H1 (cell line): ENCODE measurements around the gene KDM8. TPM values are rescaled to one million over a fixed set of nuclear protein-coding genes. Genes with fewer than 3 reads are reported as not detected.

Experiments
- CTCF ChIA-PET: fragments of 300-600 bp; sonication (Branson Sonifier 250); formaldehyde crosslinking; loops from one replicate; lab custom pipeline; 2021; ENCODE audit not compliant: partially characterized antibody; lab: Charles Lee
- POLR2A ChIA-PET: fragments of 300-600 bp; sonication (Branson Sonifier 250); formaldehyde crosslinking; loops from one replicate; lab custom pipeline; 2021; ENCODE audit warnings: inconsistent platforms; ENCODE audit not compliant: partially characterized antibody; lab: Charles Lee
- DNase-seq, 2 experiments: peaks; one replicate each; pipeline versions ENCODE4 v3.0.0 to v3.0.0-alpha.2; 2010 to 2022; ENCODE audit warnings: low spot score in 2 of 2, low read depth in 1 of 2, mixed read lengths in 1 of 2
- FAIRE-seq: peaks from 2 replicates; lab custom pipeline; 2011; peaks lifted over from hg19 to GRCh38; lab: Jason Lieb, UNC
- H2AFZ ChIP-seq: 2 replicates; pipeline ENCODE4 v1.8.1; 2012; ENCODE audit warnings: low read length, inconsistent platforms
- H2AK5ac ChIP-seq: 2 replicates; pipeline ENCODE4 v1.6.1; 2013; ENCODE audit warnings: low read depth, low read length
- H2BK120ac ChIP-seq: replicated peaks from 2 replicates; pipeline ENCODE3; 2013; ENCODE audit warnings: low read depth, low read length, inconsistent platforms
- H2BK12ac ChIP-seq: 2 replicates; pipeline ENCODE4 v1.6.1; 2013; ENCODE audit warnings: low read depth, low read length
- H2BK15ac ChIP-seq: 2 replicates; pipeline ENCODE4 v1.6.1; 2013; ENCODE audit warnings: low read length
- H2BK20ac ChIP-seq: 2 replicates; pipeline ENCODE4 v1.6.1; 2013; ENCODE audit warnings: low read length
- H2BK5ac ChIP-seq: 2 replicates; pipeline ENCODE4 v1.6.1; 2013; ENCODE audit warnings: low read depth, low read length
- H3K14ac ChIP-seq: 2 replicates; pipeline ENCODE4 v1.6.1; 2013; ENCODE audit warnings: inconsistent platforms; ENCODE audit not compliant: insufficient read length
- H3K18ac ChIP-seq: 2 replicates; pipeline ENCODE4 v1.6.1; 2013; ENCODE audit warnings: low read length; ENCODE audit errors: extremely low read depth
- H3K23ac ChIP-seq: 2 replicates; pipeline ENCODE4 v1.6.1; 2013; ENCODE audit warnings: inconsistent platforms; ENCODE audit not compliant: insufficient read length
- H3K23me2 ChIP-seq: 2 replicates; pipeline ENCODE4 v1.6.1; 2013; ENCODE audit warnings: low read depth, low read length
- H3K27ac ChIP-seq: 2 replicates; pipeline ENCODE4 v1.6.1; 2011; ENCODE audit warnings: low read depth, low read length, inconsistent platforms
- H3K27me3 ChIP-seq, 4 experiments: replicated peaks in 1 of 4; 1 replicate in 1 of 4; 2 replicates in 3 of 4; pipeline versions ENCODE4 v1.6.1 to v1.8.1; 2011 to 2013; ENCODE audit warnings: low read length in 3 of 4, mild to moderate bottlenecking in 3 of 4, inconsistent platforms in 2 of 4, mixed read lengths in 2 of 4, moderate library complexity in 1 of 4; ENCODE audit not compliant: control insufficient read depth in 3 of 4, insufficient read depth in 3 of 4; ENCODE audit errors: extremely low read depth in 1 of 4
- H3K36me3 ChIP-seq, 4 experiments: 2 replicates each; pipeline versions ENCODE4 v1.6.1 to v1.8.1; 2011 to 2013; ENCODE audit warnings: mild to moderate bottlenecking in 4 of 4, low read length in 3 of 4, moderate library complexity in 2 of 4, control low read depth in 1 of 4, inconsistent platforms in 1 of 4; ENCODE audit not compliant: insufficient read depth in 4 of 4, control insufficient read depth in 2 of 4
- H3K4ac ChIP-seq: replicated peaks from 2 replicates; pipeline ENCODE3; 2013; ENCODE audit warnings: low read length, low read depth, mixed read lengths, inconsistent platforms; ENCODE audit not compliant: insufficient read length
- H3K4me1 ChIP-seq, 4 experiments: replicated peaks in 1 of 4; 1 replicate in 1 of 4; 2 replicates in 3 of 4; pipeline versions ENCODE4 v1.6.1 to v1.8.1; 2011 to 2013; ENCODE audit warnings: low read length in 3 of 4, inconsistent platforms in 2 of 4, mixed read lengths in 1 of 4; ENCODE audit not compliant: insufficient read depth in 4 of 4, control insufficient read depth in 3 of 4
- H3K4me2 ChIP-seq, 2 experiments: 2 replicates each; pipeline versions ENCODE4 v1.6.1 to v1.8.1; 2011 to 2013; ENCODE audit warnings: low read depth in 2 of 2, low read length in 2 of 2, control low read depth in 1 of 2, inconsistent platforms in 1 of 2, mild to moderate bottlenecking in 1 of 2; ENCODE audit not compliant: insufficient read depth in 1 of 2
- H3K4me3 ChIP-seq, 4 experiments: fragments of 200-600, 300-600 bp in 1 of 4; sonication (generic), shearing (Covaris generic), sonication (Bioruptor Twin) in 1 of 4; 2 replicates each; pipeline versions ENCODE4 v1.5.1 to v1.8.1; 2011 to 2016; ENCODE audit warnings: low read length in 4 of 4, low read depth in 3 of 4, control low read depth in 2 of 4, inconsistent platforms in 2 of 4, mild to moderate bottlenecking in 2 of 4, mixed read lengths in 1 of 4, moderate library complexity in 1 of 4; ENCODE audit not compliant: insufficient read depth in 2 of 4; ENCODE audit errors: extremely low read depth in 1 of 4
- H3K56ac ChIP-seq: replicated peaks from 2 replicates; pipeline ENCODE3; 2013; ENCODE audit warnings: low read depth, mild to moderate bottlenecking, mixed read lengths, low read length, inconsistent platforms; ENCODE audit not compliant: insufficient read length
- H3K79me1 ChIP-seq: 2 replicates; pipeline ENCODE4 v1.6.1; 2013; ENCODE audit warnings: low read depth, low read length, control low read depth
- H3K79me2 ChIP-seq, 2 experiments: 2 replicates each; pipeline versions ENCODE4 v1.6.1 to v1.8.1; 2012 to 2013; ENCODE audit warnings: low read length in 2 of 2, mild to moderate bottlenecking in 2 of 2, inconsistent platforms in 1 of 2; ENCODE audit not compliant: insufficient read depth in 2 of 2, control insufficient read depth in 1 of 2
- H3K9ac ChIP-seq, 4 experiments: replicated peaks in 1 of 4; 1 replicate in 1 of 4; 2 replicates in 3 of 4; pipeline versions ENCODE4 v1.6.1 to v1.8.1; 2011 to 2013; ENCODE audit warnings: low read depth in 3 of 4, low read length in 3 of 4, control low read depth in 2 of 4, mild to moderate bottlenecking in 2 of 4, moderate library complexity in 2 of 4, inconsistent platforms in 1 of 4; ENCODE audit errors: extremely low read depth in 1 of 4
- H3K9me3 ChIP-seq, 2 experiments: 2 replicates each; pipeline versions ENCODE4 v1.6.1 to v1.8.1; 2012 to 2013; ENCODE audit warnings: mild to moderate bottlenecking in 2 of 2, moderate library complexity in 2 of 2, control low read depth in 1 of 2, inconsistent platforms in 1 of 2, low read depth in 1 of 2, low read length in 1 of 2, mixed read lengths in 1 of 2; ENCODE audit not compliant: insufficient read depth in 2 of 2
- H4K20me1 ChIP-seq, 2 experiments: replicated peaks in 1 of 2; 2 replicates each; pipeline versions ENCODE3 to v1.8.1; 2011 to 2013; ENCODE audit warnings: inconsistent platforms in 2 of 2, low read length in 2 of 2, mild to moderate bottlenecking in 1 of 2; ENCODE audit not compliant: insufficient read depth in 2 of 2, control insufficient read depth in 1 of 2
- H4K5ac ChIP-seq: 2 replicates; pipeline ENCODE4 v1.6.1; 2013; ENCODE audit warnings: low read length, low read depth, mixed read lengths, inconsistent platforms; ENCODE audit not compliant: insufficient read length
- H4K8ac ChIP-seq: 2 replicates; pipeline ENCODE4 v1.8.0; 2013; ENCODE audit warnings: mild to moderate bottlenecking, moderate library complexity, low read length, inconsistent platforms; ENCODE audit not compliant: insufficient read depth; ENCODE audit errors: extremely low read depth
- H4K91ac ChIP-seq: replicated peaks from 2 replicates; pipeline ENCODE3; 2013; ENCODE audit warnings: low read length, mixed read lengths, inconsistent platforms; ENCODE audit not compliant: insufficient read length
- CBX5 ChIP-seq: fragments of 300-800, 300-1000 bp; sonication (generic); IDR thresholded peaks from 2 replicates; pipeline ENCODE4 v1.7.1; 2016; ENCODE audit warnings: antibody characterized with exemption, low read length, low read depth
- CHD2 ChIP-seq: IDR thresholded peaks from 2 replicates; pipeline ENCODE4 v1.6.1; 2012; ENCODE audit warnings: low read length, improper control_type of control experiment
- CREB1 ChIP-seq: IDR thresholded peaks from 2 replicates; pipeline ENCODE4 v1.6.1; 2012; ENCODE audit warnings: inconsistent platforms
- EGR1 ChIP-seq: IDR thresholded peaks from 2 replicates; pipeline ENCODE4 v1.6.1; 2011; ENCODE audit warnings: low read depth, low read length, borderline replicate concordance
- KDM1A ChIP-seq: fragments of 200-600, 300-600 bp; sonication (generic); IDR thresholded peaks from 2 replicates; pipeline ENCODE4 v1.7.1; 2016; ENCODE audit warnings: mild to moderate bottlenecking, low read length, borderline replicate concordance
- MAFK ChIP-seq: IDR thresholded peaks from 2 replicates; pipeline ENCODE4 v1.6.1; 2012; ENCODE audit warnings: low read depth, mild to moderate bottlenecking, improper control_type of control experiment, low read length
- MAX ChIP-seq: IDR thresholded peaks from 2 replicates; pipeline ENCODE4 v1.6.1; 2012; ENCODE audit warnings: inconsistent platforms
- RNF2 ChIP-seq: fragments of 200-900, 300-1000 bp; sonication (generic); IDR thresholded peaks from 2 replicates; pipeline ENCODE4 v1.7.1; 2016; ENCODE audit warnings: borderline replicate concordance, low read depth, mild to moderate bottlenecking, antibody characterized with exemption, low read length; ENCODE audit not compliant: poor library complexity, severe bottlenecking; ENCODE audit errors: missing control alignments
- SIN3A ChIP-seq, 2 experiments: IDR thresholded peaks in 1 of 2; conservative IDR thresholded peaks in 1 of 2; 2 replicates each; pipeline ENCODE4 v1.6.1; 2011 to 2012; ENCODE audit warnings: low read length in 2 of 2, improper control_type of control experiment in 1 of 2, low read depth in 1 of 2, mild to moderate bottlenecking in 1 of 2
- TAF1 ChIP-seq: IDR thresholded peaks from 2 replicates; pipeline ENCODE4 v1.6.1; 2011; ENCODE audit warnings: mild to moderate bottlenecking, low read depth, low read length
- TCF12 ChIP-seq: IDR thresholded peaks from 2 replicates; pipeline ENCODE4 v1.6.1; 2011; ENCODE audit warnings: low read depth, mild to moderate bottlenecking, low read length
- WGBS, 2 experiments: shearing (Covaris generic) in 1 of 2; methylation state at CpG; one replicate each; pipeline versions ENCODE4 v1.1.6 to v1.1.7; 2013 to 2015; ENCODE audit warnings: low lambda C conversion rate in 2 of 2, mixed read lengths in 2 of 2, inconsistent platforms in 1 of 2, low coverage in 1 of 2, missing lambda C conversion rate in 1 of 2; ENCODE audit not compliant: insufficient replicate concordance in 2 of 2, insufficient coverage in 1 of 2, insufficient read length in 1 of 2; ENCODE audit errors: extremely low coverage in 1 of 2, missing lambda C conversion rate in 1 of 2; 5-methylcytosine and 5-hydroxymethylcytosine counted together
- polyA plus RNA-seq, 7 experiments: library from polyadenylated mRNA; depleted of rRNA in 3 of 7; stranded (reverse) in 5 of 7; unstranded in 2 of 7; fragments of >200 nt in 5 of 7; fragments of 200-250 nt in 2 of 7; gene quantifications; 1 replicate in 5 of 7; 2 replicates in 1 of 7; 4 replicates in 1 of 7; pipeline versions ENCODE4 v1.2.1 to v1.2.3, GENCODE V29; 2011 to 2013; ENCODE audit warnings: missing spikeins in 2 of 7, mixed read lengths in 2 of 7
- total RNA-seq: library from RNA; stranded (reverse); fragmentation: NEBNext Ultra II Directional; extraction: Animal tissue kit (Norgen Biotek cat#: 25700); gene quantifications from 2 replicates; pipeline ENCODE4 v1.2.1, GENCODE V29; 2021
- TF ChIP-seq, protein P1 (sequence below): IDR thresholded peaks from 2 replicates; pipeline ENCODE4 v1.6.1; 2011; ENCODE audit warnings: low read length, improper control_type of control experiment

KDM8 gene
- total and polyA plus RNA-seq, 2 of the 8 experiments (the other 6 are each of a cell fraction or from before 2014, with no cell fraction given), result 10.3 to 12.8 TPM

DNA sequence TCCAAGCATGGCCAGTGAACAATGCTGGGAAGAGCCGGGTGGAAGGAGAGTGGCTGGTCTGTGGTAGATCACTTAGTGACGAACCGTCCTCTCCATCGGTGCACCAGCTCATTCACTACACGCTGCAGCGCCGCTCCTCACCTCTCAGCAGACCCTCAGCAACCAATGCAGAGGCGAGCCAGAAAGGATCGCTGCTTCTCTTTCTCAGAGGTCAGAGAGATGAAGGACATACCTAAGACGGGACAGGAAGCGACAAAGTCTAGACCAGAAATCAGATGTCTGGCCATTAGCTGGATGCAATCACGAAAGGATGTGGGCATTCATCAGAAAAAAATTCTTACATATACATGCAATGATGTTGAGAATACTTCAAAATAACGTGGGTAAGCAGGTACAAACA is 38.3 kb downstream of the KDM8 start:
- Histone ChIP-seq H3K14ac (no peak overlapping the region), H2BK20ac (no peak overlapping the region), H3K9ac (no peak overlapping the region), H3K18ac (no peak overlapping the region), H2BK12ac (no peak overlapping the region), H3K4ac (no peak overlapping the region), H3K23me2 (no peaks in the 10 kb centered on the region), H3K56ac (no peak overlapping the region), H3K27me3 (no peaks in the 10 kb centered on the region), H2BK15ac (no peak overlapping the region), H3K4me2 (no peak overlapping the region), H3K36me3 (no peaks in the 10 kb centered on the region), H4K91ac (no peak overlapping the region), H2AK5ac (no peak overlapping the region), H3K23ac (no peak overlapping the region), H3K27ac (no peak overlapping the region), H4K8ac (no peak overlapping the region), H2BK120ac (no peak overlapping the region), H3K9me3 (no peaks in the 10 kb centered on the region), H3K79me2 (no peaks in the 10 kb centered on the region), H2BK5ac (no peak overlapping the region), H3K79me1 (no peaks in the 10 kb centered on the region), H4K20me1 (no peaks in the 10 kb centered on the region), H3K4me3 (no peak overlapping the region), H2AFZ (no peak overlapping the region), H4K5ac (no peak overlapping the region), H3K4me1 (peaks cover 0 to 6% (median 3%) of the 10 kb centered on the region in 4 experiments; a peak in 3 of 7 replicates)
- 83% methylated on average over 13 of the region's 13 CpGs; no CpG with 5 or more reads in 1 of the 2 experiments for WGBS, 2 experiments
- POLR2A ChIA-PET, result interaction anchor here (1.0 kb wide), 1 partner anchor 126 kb away, joined by 3 read pairs; no protein-coding TSS in a partner anchor
- CTCF ChIA-PET, result interaction anchor here (4.6 to 17.4 kb wide), 2 partner anchors 114 to 127 kb away, joined by 14 to 241 read pairs; no protein-coding TSS in a partner anchor
- DNase-seq (no peak), FAIRE-seq (no peak)
- no peak for TF ChIP-seq CHD2
- TF ChIP-seq TAF1, result no peak
- no peak for TF ChIP-seq EGR1
- no peak for TF ChIP-seq MAX
- TF ChIP-seq CBX5, result no peak
- no peak for TF ChIP-seq TCF12
- TF ChIP-seq SIN3A (conservative IDR thresholded peaks at IDR 0.05 in 1 of 2, IDR thresholded peaks at IDR 0.05 in 1 of 2; ENCODE audit: low read depth in 1 of 2, low read length in 2 of 2), result no peak
- no peak for TF ChIP-seq MAFK
- no peak for TF ChIP-seq CREB1
- TF ChIP-seq, protein P1, sequence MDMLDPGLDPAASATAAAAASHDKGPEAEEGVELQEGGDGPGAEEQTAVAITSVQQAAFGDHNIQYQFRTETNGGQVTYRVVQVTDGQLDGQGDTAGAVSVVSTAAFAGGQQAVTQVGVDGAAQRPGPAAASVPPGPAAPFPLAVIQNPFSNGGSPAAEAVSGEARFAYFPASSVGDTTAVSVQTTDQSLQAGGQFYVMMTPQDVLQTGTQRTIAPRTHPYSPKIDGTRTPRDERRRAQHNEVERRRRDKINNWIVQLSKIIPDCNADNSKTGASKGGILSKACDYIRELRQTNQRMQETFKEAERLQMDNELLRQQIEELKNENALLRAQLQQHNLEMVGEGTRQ, result no peak
- TF ChIP-seq KDM1A, result no peak
- no peak for TF ChIP-seq RNF2
